Measurements from ENCODE around the gene FMN1. TPM values are rescaled to one million over a fixed set of nuclear protein-coding genes. Genes with fewer than 3 reads are reported as not detected.

Gene FMN1
- total and polyA plus RNA-seq, 2 donors from 2014 or later: 0.71 to 44.8 TPM

GRCh38 chr15:32877252-32878019 lies 317.1 kb downstream of the FMN1 start:
- Histone ChIP-seq H3K27me3 (ENCODE audit: control insufficient read depth, insufficient read depth, low read length) (no peaks in the 10 kb centered on the region), H3K9ac (ENCODE audit: low read length in 3 of 3) (no peak overlapping the region), H3K4me1 (ENCODE audit: control insufficient read depth in 2 of 3, insufficient read depth in 2 of 3, low read depth in 1 of 3, low read length in 3 of 3) (peaks cover 0 to 2% (median 0%) of the 10 kb centered on the region in 3 donors), H3K36me3 (ENCODE audit: control insufficient read depth in 2 of 3, insufficient read depth in 3 of 3, low read length in 3 of 3) (no peaks in the 10 kb centered on the region), H3K27ac (ENCODE audit: low read depth in 2 of 2, low read length in 2 of 2) (no peak overlapping the region), H3K4me3 (ENCODE audit: low read length in 3 of 3) (no peak overlapping the region), H3K9me3 (ENCODE audit: control insufficient read depth in 2 of 3, insufficient read depth in 1 of 3, low read length in 3 of 3) (no peaks in the 10 kb centered on the region)
- TF ChIP-seq CTCF (IDR thresholded peaks at IDR 0.05; ENCODE audit: borderline replicate concordance, extremely low read depth, insufficient read depth): no peak
- DNase-seq (no peak), FAIRE-seq (no peak)
- intact Hi-C loops (cut with DNase I): no loop called here

GRCh38 chr15:32873284-32874114 lies 321.0 kb downstream of the FMN1 start:
- no peak for TF ChIP-seq CTCF (IDR thresholded peaks at IDR 0.05; ENCODE audit: borderline replicate concordance, extremely low read depth, insufficient read depth)
- Histone ChIP-seq H3K9ac (ENCODE audit: low read length in 3 of 3) (no peak overlapping the region), H3K36me3 (ENCODE audit: control insufficient read depth in 2 of 3, insufficient read depth in 3 of 3, low read length in 3 of 3) (no peaks in the 10 kb centered on the region), H3K27ac (ENCODE audit: low read depth in 2 of 2, low read length in 2 of 2) (no peak overlapping the region), H3K4me1 (ENCODE audit: control insufficient read depth in 2 of 3, insufficient read depth in 2 of 3, low read depth in 1 of 3, low read length in 3 of 3) (no peaks in the 10 kb centered on the region), H3K27me3 (ENCODE audit: control insufficient read depth, insufficient read depth, low read length) (no peaks in the 10 kb centered on the region), H3K4me3 (ENCODE audit: low read length in 3 of 3) (no peak overlapping the region), H3K9me3 (ENCODE audit: control insufficient read depth in 2 of 3, insufficient read depth in 1 of 3, low read length in 3 of 3) (no peaks in the 10 kb centered on the region)
- FAIRE-seq (no peak), DNase-seq (peak in 3 of 5 donors; percentile 29 to 45 (median 37))
- intact Hi-C loops (cut with DNase I): no loop called here

- Histone ChIP-seq H3K4me1 (ENCODE audit: control insufficient read depth in 2 of 3, insufficient read depth in 2 of 3, low read depth in 1 of 3, low read length in 3 of 3) (no peaks in the 10 kb centered on the region), H3K4me3 (ENCODE audit: low read length in 3 of 3) (no peak overlapping the region), H3K36me3 (ENCODE audit: control insufficient read depth in 2 of 3, insufficient read depth in 3 of 3, low read length in 3 of 3) (no peaks in the 10 kb centered on the region), H3K9ac (ENCODE audit: low read length in 3 of 3) (no peak overlapping the region), H3K9me3 (ENCODE audit: control insufficient read depth in 2 of 3, insufficient read depth in 1 of 3, low read length in 3 of 3) (no peaks in the 10 kb centered on the region), H3K27me3 (ENCODE audit: control insufficient read depth, insufficient read depth, low read length) (no peaks in the 10 kb centered on the region), H3K27ac (ENCODE audit: low read depth in 2 of 2, low read length in 2 of 2) (no peak overlapping the region)
- FAIRE-seq (no peak), DNase-seq (peak in 3 of 5 donors; percentile 28 to 51 (median 45))
- no peak for TF ChIP-seq CTCF (IDR thresholded peaks at IDR 0.05; ENCODE audit: borderline replicate concordance, extremely low read depth, insufficient read depth)
- intact Hi-C loops (cut with DNase I): no loop called here
These were observed 321.8 kb downstream of the FMN1 start for GRCh38 chr15:32872621-32873283.
